Activated naive CD4-positive, alpha-beta T cell treated with anti-CD3 and anti-CD28 coated beads, Interleukin-2, amount 50 U/mL, for 16 hours (primary cell): ENCODE measurements around the gene FOXD3.
"Not testable (repeated sequence)": the region's sequence is repeated elsewhere in the genome, so short reads cannot be mapped to it uniquely, and the experiment has no call there.

Experiments used
- DNase-seq: peaks from one replicate; pipeline ENCODE4 v3.0.0-alpha.2; 2020

Gene FOXD3

GRCh38 chr1:63321066-63321784 is 1.1 kb upstream of the FOXD3 start:
- DNase-seq: no peak

GRCh38 chr1:63321785-63322113 is 618 bp upstream of the FOXD3 start:
- no peak for DNase-seq

- DNase-seq: no peak
These were observed 837 bp downstream of the FOXD3 start for GRCh38 chr1:63322944-63323864.

GRCh38 chr1:63323865-63324778 is 1.8 kb downstream of the FOXD3 start:
- no peak for DNase-seq

GRCh38 chr1:63324779-63325119 is 2.4 kb downstream of the FOXD3 start:
- DNase-seq: no peak

- no peak for DNase-seq
These were observed 3.1 kb downstream of the FOXD3 start for GRCh38 chr1:63325279-63325985.

- DNase-seq: no peak
These were observed 3.7 kb downstream of the FOXD3 start for GRCh38 chr1:63326106-63326472.

GRCh38 chr1:63326473-63327380 is 4.4 kb downstream of the FOXD3 start:
- no peak for DNase-seq

- no peak for DNase-seq
These were observed 5.2 kb downstream of the FOXD3 start for GRCh38 chr1:63327417-63328054.

- DNase-seq: no peak
These were observed 5.8 kb downstream of the FOXD3 start for GRCh38 chr1:63328122-63328521.

- no peak for DNase-seq
These were observed 6.4 kb downstream of the FOXD3 start for GRCh38 chr1:63328781-63329180.

GRCh38 chr1:63329621-63330330 is 7.4 kb downstream of the FOXD3 start:
- DNase-seq: no peak

GRCh38 chr1:63330331-63330916 is 8.1 kb downstream of the FOXD3 start:
- DNase-seq: no peak

GRCh38 chr1:63342402-63342801 is 20.0 kb downstream of the FOXD3 start:
- DNase-seq: no peak

GRCh38 chr1:63343922-63344321 is 21.6 kb downstream of the FOXD3 start:
- no peak for DNase-seq

- no peak for DNase-seq
These were observed 28.0 kb downstream of the FOXD3 start for GRCh38 chr1:63350320-63350719.

- DNase-seq: no peak
These were observed 30.4 kb downstream of the FOXD3 start for GRCh38 chr1:63352736-63353135.

GRCh38 chr1:63356234-63356633 is 33.9 kb downstream of the FOXD3 start:
- not testable (repeated sequence) for DNase-seq

GRCh38 chr1:63359561-63359960 is 37.2 kb downstream of the FOXD3 start:
- DNase-seq: no peak

GRCh38 chr1:63362073-63362472 is 39.7 kb downstream of the FOXD3 start:
- no peak for DNase-seq
